ENCODE results near the gene DEFB131A. TPM values are rescaled to one million over a fixed set of nuclear protein-coding genes. Genes with fewer than 3 reads are reported as not detected.
"Not testable (repeated sequence)": the region's sequence is repeated elsewhere in the genome, so short reads cannot be mapped to it uniquely, and the experiment has no call there.

The DEFB131A gene, protein sequence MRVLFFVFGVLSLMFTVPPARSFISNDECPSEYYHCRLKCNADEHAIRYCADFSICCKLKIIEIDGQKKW
- not detected in 2 replicates for total RNA-seq (2014; rRNA removed; shearing (Covaris generic); ENCODE audit: low replicate concordance)

DNA sequence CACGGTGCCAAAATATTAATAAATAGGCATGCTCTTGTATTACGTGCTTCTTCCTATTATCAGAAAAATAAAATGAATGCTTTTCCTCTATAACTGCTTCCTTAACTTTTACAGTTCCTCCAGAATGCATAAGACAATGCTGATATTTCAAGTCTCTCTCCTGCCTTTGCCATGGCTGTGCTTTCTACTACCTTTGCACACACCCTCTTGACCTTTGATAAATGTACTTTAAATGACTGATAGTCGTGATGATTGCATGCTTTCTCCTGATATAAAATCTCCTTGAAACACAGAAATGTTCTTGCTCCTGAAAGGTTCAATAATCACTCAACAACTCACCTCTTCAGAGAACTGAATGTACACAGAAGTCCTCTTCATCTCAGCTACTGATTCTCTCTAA lies at the start of gene DEFB131A:
DEFB131A (plus strand) TSS at position 301 of the 400 bp plus-strand sequence. CDS start 120 bp downstream, outside the sequence.
- H2AFZ ChIP-seq (ENCODE audit: low read length); H3K4me1 ChIP-seq (ENCODE audit: low read length); H3K27ac ChIP-seq (ENCODE audit: low read length); H3K79me2 ChIP-seq (ENCODE audit: low read length); H3K9me2 ChIP-seq (replicated peaks; ENCODE audit: insufficient read depth, low read length); H3K36me3 ChIP-seq (ENCODE audit: insufficient read depth, low read length); H3K4me2 ChIP-seq (ENCODE audit: low read depth, low read length, poor library complexity, severe bottlenecking); H3K27me3 ChIP-seq (ENCODE audit: low read length); H3K9me3 ChIP-seq (ENCODE audit: low read length); H3K4me3 ChIP-seq (ENCODE audit: low read length); H4K20me1 ChIP-seq (ENCODE audit: insufficient read depth, low read depth, low read length); DNase-seq; H3K9ac ChIP-seq (ENCODE audit: low read length): not testable (repeated sequence)

DNA sequence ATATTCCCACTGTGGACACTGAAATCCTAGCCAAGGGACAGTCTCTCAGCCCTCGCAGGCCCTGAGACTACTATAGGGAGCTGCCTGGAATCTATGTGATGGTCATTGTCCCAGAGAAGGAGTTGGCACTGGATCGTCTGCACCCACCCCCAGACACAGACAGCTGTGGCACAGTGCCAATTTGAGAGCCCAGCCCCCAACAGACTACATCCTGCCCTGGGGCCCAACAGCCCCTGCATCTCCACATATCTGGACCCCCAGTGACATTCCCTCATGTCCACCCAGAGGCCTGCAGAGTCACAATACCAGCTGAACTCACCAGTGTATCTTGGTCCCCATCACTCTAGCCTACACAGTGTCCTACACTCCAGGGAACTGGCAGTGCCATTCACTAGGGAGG lies 38.4 kb upstream of the DEFB131A start:
- not testable (repeated sequence) for H3K4me1 ChIP-seq (ENCODE audit: low read length); H3K9me3 ChIP-seq (ENCODE audit: low read length); H4K20me1 ChIP-seq (ENCODE audit: insufficient read depth, low read depth, low read length); H3K4me2 ChIP-seq (ENCODE audit: low read depth, low read length, poor library complexity, severe bottlenecking); H3K27ac ChIP-seq (ENCODE audit: low read length); H3K27me3 ChIP-seq (ENCODE audit: low read length); H3K36me3 ChIP-seq (ENCODE audit: insufficient read depth, low read length); H3K4me3 ChIP-seq (ENCODE audit: low read length); H3K79me2 ChIP-seq (ENCODE audit: low read length); H2AFZ ChIP-seq (ENCODE audit: low read length); H3K9ac ChIP-seq (ENCODE audit: low read length); H3K9me2 ChIP-seq (replicated peaks; ENCODE audit: insufficient read depth, low read length); DNase-seq

DNA sequence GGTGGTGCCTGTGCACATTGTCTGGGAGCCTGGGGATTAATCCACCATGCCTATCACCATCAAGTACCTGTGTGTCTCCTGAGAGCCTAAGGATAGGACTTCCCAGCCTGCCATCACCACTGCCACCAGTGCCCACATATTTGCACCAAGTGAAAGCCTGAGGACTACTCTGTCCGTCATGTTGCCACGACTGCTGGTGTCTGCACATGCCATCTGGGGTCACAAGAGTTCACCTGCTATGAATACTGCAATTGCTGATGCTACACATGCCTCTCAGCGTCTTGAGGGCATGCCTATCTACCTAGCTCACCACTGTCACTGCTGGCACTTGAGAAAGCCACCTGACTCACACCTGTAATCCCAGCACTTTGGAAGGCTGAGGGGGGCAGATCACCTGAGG lies 37.7 kb upstream of the DEFB131A start:
- not testable (repeated sequence) for H3K4me1 ChIP-seq (ENCODE audit: low read length); H3K4me3 ChIP-seq (ENCODE audit: low read length); H3K9ac ChIP-seq (ENCODE audit: low read length); H3K9me3 ChIP-seq (ENCODE audit: low read length); H3K27ac ChIP-seq (ENCODE audit: low read length); H3K9me2 ChIP-seq (replicated peaks; ENCODE audit: insufficient read depth, low read length); H4K20me1 ChIP-seq (ENCODE audit: insufficient read depth, low read depth, low read length); H3K4me2 ChIP-seq (ENCODE audit: low read depth, low read length, poor library complexity, severe bottlenecking); H3K27me3 ChIP-seq (ENCODE audit: low read length); DNase-seq; H2AFZ ChIP-seq (ENCODE audit: low read length); H3K36me3 ChIP-seq (ENCODE audit: insufficient read depth, low read length); H3K79me2 ChIP-seq (ENCODE audit: low read length)

DNA sequence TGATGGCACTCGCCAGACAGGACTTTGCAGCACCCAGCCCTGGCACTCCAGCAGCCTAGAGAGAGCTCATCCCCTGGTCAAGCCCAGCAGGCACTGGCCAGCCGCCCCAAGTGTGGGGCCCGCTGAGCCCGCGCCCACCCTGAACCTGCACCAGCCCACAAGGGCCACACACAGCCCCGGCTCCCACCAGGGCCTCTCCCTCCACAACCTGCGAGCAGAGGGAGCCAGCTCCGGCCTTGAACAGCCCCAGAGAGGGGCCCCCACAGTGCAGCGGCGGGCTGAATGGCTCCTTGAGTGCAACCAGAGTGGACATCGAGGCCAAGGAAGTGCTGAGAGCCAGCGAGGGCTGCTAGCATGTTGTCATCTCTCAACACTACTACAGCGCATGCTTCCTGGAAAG lies 34.4 kb upstream of the DEFB131A start:
- H3K9me2 ChIP-seq (replicated peaks; ENCODE audit: insufficient read depth, low read length), result no peaks in the 10 kb centered on the region
- H3K36me3 ChIP-seq (ENCODE audit: insufficient read depth, low read length), result no peaks in the 10 kb centered on the region
- H3K9me3 ChIP-seq (ENCODE audit: low read length), result no peaks in the 10 kb centered on the region
- no peak overlapping the region for H3K4me2 ChIP-seq (ENCODE audit: low read depth, low read length, poor library complexity, severe bottlenecking)
- H3K27ac ChIP-seq (ENCODE audit: low read length), result no peak overlapping the region
- H3K79me2 ChIP-seq (ENCODE audit: low read length), result no peaks in the 10 kb centered on the region
- H4K20me1 ChIP-seq (ENCODE audit: insufficient read depth, low read depth, low read length), result no peaks in the 10 kb centered on the region
- H3K4me1 ChIP-seq (ENCODE audit: low read length), result no peaks in the 10 kb centered on the region
- no peak for DNase-seq
- H2AFZ ChIP-seq (ENCODE audit: low read length), result no peak overlapping the region
- no peaks in the 10 kb centered on the region for H3K27me3 ChIP-seq (ENCODE audit: low read length)
- no peak overlapping the region for H3K4me3 ChIP-seq (ENCODE audit: low read length)
- H3K9ac ChIP-seq (ENCODE audit: low read length), result no peak overlapping the region

DNA sequence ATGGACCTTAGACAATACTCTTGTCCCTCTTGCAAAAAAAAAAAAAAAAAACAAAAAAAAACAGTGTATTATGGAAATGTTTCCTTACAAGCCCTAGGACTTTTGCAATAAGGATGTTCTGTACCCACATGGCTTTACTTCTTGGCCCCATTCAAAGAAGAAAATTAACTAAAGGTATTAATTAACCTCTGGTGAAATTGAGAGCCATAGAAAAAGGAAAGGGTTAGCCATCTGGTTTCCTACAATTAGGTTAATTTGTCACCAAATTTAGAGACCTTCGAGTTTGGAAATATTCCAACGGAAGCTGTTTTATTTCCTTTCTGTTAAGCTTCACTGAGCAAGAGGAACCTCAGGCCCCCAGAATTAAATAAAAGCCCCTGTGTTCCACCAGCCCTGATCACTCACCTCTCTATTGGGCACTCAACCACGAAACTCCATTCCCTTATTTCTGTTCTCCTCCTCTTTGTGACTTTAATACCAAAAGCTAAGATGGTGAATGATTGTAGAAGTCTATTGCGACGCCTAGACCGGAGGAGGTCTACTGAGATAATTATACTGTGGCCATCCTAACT lies 22.2 kb upstream of the DEFB131A start:
- H3K4me2 ChIP-seq (ENCODE audit: low read depth, low read length, poor library complexity, severe bottlenecking); H3K79me2 ChIP-seq (ENCODE audit: low read length); H4K20me1 ChIP-seq (ENCODE audit: insufficient read depth, low read depth, low read length); DNase-seq; H3K27ac ChIP-seq (ENCODE audit: low read length); H3K4me3 ChIP-seq (ENCODE audit: low read length); H3K9me3 ChIP-seq (ENCODE audit: low read length); H3K4me1 ChIP-seq (ENCODE audit: low read length); H3K9me2 ChIP-seq (replicated peaks; ENCODE audit: insufficient read depth, low read length); H3K36me3 ChIP-seq (ENCODE audit: insufficient read depth, low read length); H3K9ac ChIP-seq (ENCODE audit: low read length); H3K27me3 ChIP-seq (ENCODE audit: low read length); H2AFZ ChIP-seq (ENCODE audit: low read length): not testable (repeated sequence)

DNA sequence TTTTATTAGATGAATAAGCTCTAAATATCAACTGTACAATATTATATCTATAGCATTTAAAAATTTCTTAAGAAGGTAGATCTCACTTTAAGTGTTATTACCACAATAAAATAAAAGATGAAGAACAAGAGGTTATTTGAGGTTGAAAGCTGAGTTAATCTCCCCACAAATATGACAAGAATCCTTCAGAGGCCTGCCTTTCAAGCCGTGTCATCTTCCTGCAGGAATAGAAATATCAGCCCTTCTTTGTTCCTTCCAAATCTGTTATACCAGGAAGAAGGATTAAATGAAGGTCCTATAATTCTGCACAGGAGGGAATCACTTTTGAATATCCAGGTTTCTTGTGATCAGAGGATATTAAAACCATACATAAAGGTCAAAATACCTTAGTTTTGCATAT lies 18.3 kb upstream of the DEFB131A start:
- H3K36me3 ChIP-seq (ENCODE audit: insufficient read depth, low read length); H3K79me2 ChIP-seq (ENCODE audit: low read length): not testable (repeated sequence)

DNA sequence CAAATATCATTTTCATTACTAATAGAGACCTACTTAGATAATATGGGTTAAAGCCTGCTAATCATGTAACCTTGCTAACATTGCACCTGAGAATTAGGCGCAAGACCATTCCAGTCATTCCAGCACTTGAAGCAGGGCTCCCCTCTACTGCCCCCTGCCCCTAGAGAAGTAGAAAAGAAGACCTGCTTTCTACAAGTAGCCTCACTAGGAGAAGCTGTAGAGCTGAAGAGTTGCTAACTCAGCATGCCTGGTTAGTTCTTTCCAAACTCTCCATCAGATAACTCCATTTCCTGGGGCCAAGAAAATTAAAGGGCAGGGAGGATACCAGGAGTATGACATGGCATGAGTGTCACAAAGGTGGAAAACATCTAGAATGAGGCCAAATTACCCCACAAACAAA lies 14.2 kb upstream of the DEFB131A start:
- not testable (repeated sequence) for H4K20me1 ChIP-seq (ENCODE audit: insufficient read depth, low read depth, low read length); H3K36me3 ChIP-seq (ENCODE audit: insufficient read depth, low read length); H3K27ac ChIP-seq (ENCODE audit: low read length); H3K9me2 ChIP-seq (replicated peaks; ENCODE audit: insufficient read depth, low read length); H3K27me3 ChIP-seq (ENCODE audit: low read length); H3K79me2 ChIP-seq (ENCODE audit: low read length); H3K9ac ChIP-seq (ENCODE audit: low read length); H3K4me2 ChIP-seq (ENCODE audit: low read depth, low read length, poor library complexity, severe bottlenecking); DNase-seq; H3K4me1 ChIP-seq (ENCODE audit: low read length); H2AFZ ChIP-seq (ENCODE audit: low read length); H3K4me3 ChIP-seq (ENCODE audit: low read length); H3K9me3 ChIP-seq (ENCODE audit: low read length)

More for the DNA sequence above, 18.3 kb upstream of the DEFB131A start:
- not testable (repeated sequence) for H2AFZ ChIP-seq (ENCODE audit: low read length); H3K27me3 ChIP-seq (ENCODE audit: low read length); H3K9me2 ChIP-seq (replicated peaks; ENCODE audit: insufficient read depth, low read length); H3K4me2 ChIP-seq (ENCODE audit: low read depth, low read length, poor library complexity, severe bottlenecking); H3K4me3 ChIP-seq (ENCODE audit: low read length); H3K27ac ChIP-seq (ENCODE audit: low read length); H4K20me1 ChIP-seq (ENCODE audit: insufficient read depth, low read depth, low read length); H3K4me1 ChIP-seq (ENCODE audit: low read length); H3K9ac ChIP-seq (ENCODE audit: low read length); H3K9me3 ChIP-seq (ENCODE audit: low read length); DNase-seq

DNA sequence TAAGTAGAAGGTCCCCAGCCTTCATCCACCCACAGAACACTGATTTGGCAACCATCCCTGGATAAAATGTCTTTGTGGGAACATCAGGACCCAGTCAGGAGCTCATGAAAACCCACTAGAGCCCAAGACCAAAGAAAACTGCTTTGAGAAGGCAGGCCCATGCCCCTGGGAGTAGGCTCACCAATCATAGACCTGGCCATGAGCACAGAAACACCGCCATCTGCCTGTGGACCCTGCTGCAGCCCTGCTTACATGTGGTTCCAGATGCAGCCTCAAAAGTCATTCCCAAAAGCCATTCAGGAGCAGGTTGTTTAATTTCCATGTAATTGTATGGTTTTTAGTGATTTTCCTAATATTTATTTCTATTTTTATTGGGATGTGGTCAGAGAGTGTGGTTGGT lies 10.9 kb upstream of the DEFB131A start:
- not testable (repeated sequence) for H2AFZ ChIP-seq (ENCODE audit: low read length); H3K27me3 ChIP-seq (ENCODE audit: low read length); H4K20me1 ChIP-seq (ENCODE audit: insufficient read depth, low read depth, low read length); H3K27ac ChIP-seq (ENCODE audit: low read length); H3K4me1 ChIP-seq (ENCODE audit: low read length); H3K9me2 ChIP-seq (replicated peaks; ENCODE audit: insufficient read depth, low read length); H3K79me2 ChIP-seq (ENCODE audit: low read length); DNase-seq; H3K36me3 ChIP-seq (ENCODE audit: insufficient read depth, low read length); H3K9me3 ChIP-seq (ENCODE audit: low read length); H3K9ac ChIP-seq (ENCODE audit: low read length); H3K4me2 ChIP-seq (ENCODE audit: low read depth, low read length, poor library complexity, severe bottlenecking); H3K4me3 ChIP-seq (ENCODE audit: low read length)

DNA sequence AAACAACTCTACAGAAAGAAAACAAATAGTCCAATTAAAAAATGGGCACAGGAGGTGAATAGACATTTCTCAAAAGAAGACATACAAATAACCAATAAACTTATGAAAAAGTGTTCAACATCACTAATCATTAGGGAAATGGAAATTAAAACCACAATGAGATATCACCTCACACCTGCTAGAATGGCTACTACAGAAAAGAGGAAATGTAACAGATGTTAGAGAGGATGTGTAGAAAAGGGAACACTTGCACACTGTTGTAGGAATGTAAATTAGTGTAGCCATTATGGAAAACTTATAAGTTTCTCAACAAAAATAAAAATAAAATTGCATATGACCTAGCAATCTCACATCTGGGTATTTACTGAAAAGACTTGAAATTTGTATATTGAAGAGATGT lies 7.5 kb upstream of the DEFB131A start:
- H4K20me1 ChIP-seq (ENCODE audit: insufficient read depth, low read depth, low read length); H3K27ac ChIP-seq (ENCODE audit: low read length); H3K4me2 ChIP-seq (ENCODE audit: low read depth, low read length, poor library complexity, severe bottlenecking); DNase-seq; H3K9me3 ChIP-seq (ENCODE audit: low read length); H3K36me3 ChIP-seq (ENCODE audit: insufficient read depth, low read length); H3K9ac ChIP-seq (ENCODE audit: low read length); H3K4me1 ChIP-seq (ENCODE audit: low read length); H3K4me3 ChIP-seq (ENCODE audit: low read length); H2AFZ ChIP-seq (ENCODE audit: low read length); H3K9me2 ChIP-seq (replicated peaks; ENCODE audit: insufficient read depth, low read length); H3K79me2 ChIP-seq (ENCODE audit: low read length); H3K27me3 ChIP-seq (ENCODE audit: low read length): not testable (repeated sequence)

Measured in Karpas-422 (cell line).